ENCODE data around the gene DUSP1.
"Not testable (repeated sequence)": the region's sequence is repeated elsewhere in the genome, so short reads cannot be mapped to it uniquely, and the experiment has no call there.

The DUSP1 gene, protein sequence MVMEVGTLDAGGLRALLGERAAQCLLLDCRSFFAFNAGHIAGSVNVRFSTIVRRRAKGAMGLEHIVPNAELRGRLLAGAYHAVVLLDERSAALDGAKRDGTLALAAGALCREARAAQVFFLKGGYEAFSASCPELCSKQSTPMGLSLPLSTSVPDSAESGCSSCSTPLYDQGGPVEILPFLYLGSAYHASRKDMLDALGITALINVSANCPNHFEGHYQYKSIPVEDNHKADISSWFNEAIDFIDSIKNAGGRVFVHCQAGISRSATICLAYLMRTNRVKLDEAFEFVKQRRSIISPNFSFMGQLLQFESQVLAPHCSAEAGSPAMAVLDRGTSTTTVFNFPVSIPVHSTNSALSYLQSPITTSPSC

DNA sequence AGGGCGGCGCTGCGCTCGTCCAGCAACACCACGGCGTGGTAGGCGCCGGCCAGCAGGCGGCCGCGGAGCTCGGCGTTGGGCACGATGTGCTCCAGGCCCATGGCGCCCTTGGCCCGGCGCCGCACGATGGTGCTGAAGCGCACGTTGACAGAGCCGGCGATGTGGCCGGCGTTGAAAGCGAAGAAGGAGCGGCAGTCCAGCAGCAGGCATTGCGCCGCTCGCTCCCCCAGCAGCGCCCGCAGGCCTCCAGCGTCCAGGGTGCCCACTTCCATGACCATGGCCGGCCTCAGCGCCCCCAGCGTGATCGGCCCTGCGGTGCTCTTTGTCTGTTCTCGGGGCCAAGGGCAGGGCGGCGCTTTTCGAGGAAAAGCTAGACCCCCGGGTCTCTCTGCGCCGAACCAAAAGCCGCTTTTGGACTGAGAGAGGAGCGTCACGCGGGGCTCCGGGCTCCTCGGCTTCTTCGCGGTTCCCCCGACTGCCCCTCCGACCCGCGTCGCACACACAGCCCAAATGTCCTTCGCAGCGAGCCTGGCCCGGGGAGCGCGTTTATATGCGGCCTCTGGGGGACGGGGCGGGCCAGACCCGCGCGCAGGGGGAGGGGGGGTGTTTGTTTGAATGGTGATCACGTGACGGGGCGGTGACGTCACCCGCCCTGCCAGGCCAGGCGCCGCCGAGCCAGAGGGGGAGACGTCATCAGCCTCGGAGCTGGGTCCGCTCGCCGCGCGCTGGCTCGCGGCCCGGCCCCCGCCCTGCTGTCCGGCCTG lies at the start of gene DUSP1:
TSS of gene DUSP1 (minus strand) at position 521 of the 764 bp plus-strand sequence. CDS start at position 278, 243 bp downstream.
- peak; percentile 99 for DNase-seq (ENCODE audit: low read depth)

DNA sequence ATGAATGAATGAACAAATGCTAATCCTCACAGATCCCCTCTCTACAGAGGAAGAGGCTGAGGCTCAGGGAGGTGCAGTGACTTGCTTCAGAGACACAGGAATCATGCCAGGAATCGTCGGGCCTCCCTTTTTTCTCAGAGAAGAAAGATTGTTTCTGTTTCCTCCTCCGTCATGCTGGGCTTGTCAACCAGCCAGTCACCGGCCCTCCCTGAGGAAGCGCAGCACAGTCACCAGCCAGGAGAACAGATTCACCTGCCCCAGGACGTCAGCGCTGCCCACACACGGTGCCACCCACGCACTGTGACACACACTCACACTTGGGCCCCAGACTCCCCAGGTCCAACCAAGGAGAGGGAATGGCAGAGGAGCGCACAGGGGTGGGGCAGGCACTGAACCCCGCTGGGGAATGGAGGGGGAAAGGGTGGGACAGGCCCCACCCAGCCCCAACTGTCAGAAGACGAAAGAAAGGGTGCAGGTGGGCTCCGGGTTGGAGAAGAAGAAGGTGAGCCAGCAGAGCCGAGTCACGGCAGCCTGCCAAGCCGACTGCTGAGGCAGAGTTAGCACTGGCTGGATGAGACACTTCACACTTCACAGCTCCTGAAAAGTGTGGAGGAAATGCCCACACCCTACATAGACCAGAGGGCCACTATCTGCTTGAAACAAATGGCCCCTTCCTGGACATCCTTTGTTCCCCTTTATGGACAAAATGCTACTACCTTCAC lies 49.2 kb upstream of the DUSP1 start:
- no peak for DNase-seq (ENCODE audit: low read depth)

DNA sequence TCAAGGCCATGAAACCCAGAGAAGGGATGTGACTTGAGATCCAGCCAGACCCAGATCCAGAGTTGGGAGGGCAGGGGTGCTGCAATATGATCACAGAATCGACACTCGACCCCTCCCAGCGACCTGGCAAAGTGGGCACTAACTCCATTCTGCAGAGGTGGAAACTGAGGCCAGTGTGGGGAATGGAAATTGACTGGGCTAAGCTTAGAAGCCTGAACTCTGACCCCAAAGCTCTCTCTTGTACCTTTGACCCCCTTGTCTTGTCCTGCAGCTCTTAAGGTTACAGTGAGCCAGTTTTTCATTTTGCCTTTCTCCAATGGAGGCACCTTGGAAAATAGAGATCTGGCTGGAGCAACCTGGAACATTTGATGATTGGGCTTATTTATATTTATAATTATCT lies 48.6 kb upstream of the DUSP1 start:
- DNase-seq (ENCODE audit: low read depth): no peak

DNA sequence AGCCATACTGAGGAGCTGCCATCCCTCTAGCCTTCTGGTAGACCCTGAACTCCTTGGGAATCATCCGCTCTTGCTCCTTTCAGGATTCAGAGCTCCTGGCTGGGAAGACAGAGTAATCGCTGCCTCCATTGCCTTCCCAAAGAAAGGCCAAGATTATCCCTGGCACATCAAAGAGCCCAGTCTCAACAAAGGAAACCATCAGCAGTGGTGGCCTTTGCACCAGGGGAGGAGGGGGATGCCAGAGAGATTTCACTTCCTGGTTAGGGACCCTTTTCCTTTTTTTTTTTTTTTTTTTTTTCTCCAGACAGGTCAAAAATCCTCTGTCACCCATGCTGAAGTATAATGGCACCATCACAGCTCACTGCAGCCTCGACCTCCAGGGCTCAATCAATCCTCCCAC lies 47.1 kb upstream of the DUSP1 start:
- no peak for DNase-seq (ENCODE audit: low read depth)

DNA sequence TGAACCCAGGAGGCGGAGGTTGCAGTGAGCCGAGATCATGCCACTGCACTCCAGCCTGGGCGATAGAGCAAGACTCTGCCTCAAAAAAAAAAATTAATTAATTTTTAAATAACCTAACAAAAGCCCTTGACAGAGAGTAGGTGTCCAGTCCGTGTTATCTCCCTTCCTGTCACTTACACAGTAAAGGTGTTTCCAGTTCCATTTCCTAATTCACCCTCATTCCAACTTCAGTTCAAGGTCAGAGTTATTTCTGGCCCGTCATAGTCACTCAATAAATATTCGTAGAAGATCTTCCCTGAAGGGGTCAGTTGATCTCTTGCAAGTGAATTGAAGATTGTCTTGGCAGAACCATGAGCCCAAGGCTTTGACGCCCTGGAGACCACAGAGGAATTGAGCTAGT lies 46.7 kb upstream of the DUSP1 start:
- DNase-seq (ENCODE audit: low read depth): no peak

DNA sequence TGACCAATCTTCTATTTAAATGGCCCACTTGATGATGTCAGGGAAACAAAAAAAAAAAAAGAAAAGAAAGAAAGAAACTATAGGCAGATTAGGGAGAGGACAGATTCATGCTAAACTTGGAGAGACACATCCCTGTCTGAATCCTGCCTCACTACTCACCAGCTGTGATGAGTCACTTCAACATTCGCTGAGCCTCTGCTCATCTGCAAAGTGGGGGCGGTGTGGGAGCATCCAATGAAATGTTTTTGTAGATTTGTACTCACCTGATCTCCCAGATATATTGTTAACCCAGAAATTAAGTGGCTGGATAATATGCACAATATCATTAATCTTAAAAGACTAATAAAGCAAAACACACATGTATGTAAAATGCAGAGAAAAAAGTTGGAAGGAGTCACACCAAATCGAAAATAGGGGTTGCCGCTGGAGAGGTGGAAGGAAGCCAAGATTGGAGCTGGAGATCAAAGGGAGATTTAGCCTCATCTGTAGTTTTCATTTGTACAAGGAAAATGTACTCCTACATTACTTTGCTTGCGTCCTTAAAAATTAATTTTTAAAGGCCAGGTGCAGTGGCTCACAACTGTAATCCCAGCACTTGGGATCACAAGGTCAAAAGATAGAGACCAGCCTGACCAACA lies 46.0 kb upstream of the DUSP1 start:
- no peak for DNase-seq (ENCODE audit: low read depth)

DNA sequence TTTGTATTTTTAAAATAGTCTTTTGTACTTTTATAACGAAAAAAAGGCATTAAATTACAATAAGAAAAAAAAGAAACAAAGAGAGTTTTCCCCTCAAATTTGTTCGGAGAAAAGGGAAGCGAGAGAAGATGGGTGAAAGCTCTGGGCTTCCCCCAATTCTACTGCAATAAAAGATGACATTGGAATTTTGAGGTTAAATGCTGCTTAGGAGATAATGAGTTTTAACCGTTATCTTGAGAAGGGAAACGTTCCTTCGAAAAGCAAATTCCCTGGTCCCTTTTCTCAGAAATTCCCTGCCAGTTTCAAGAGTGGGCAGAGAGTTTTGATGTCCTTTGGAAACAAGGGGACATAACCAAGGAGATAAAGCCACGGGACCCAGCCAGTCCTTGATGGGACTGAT lies 44.6 kb upstream of the DUSP1 start:
- DNase-seq (ENCODE audit: low read depth): no peak

DNA sequence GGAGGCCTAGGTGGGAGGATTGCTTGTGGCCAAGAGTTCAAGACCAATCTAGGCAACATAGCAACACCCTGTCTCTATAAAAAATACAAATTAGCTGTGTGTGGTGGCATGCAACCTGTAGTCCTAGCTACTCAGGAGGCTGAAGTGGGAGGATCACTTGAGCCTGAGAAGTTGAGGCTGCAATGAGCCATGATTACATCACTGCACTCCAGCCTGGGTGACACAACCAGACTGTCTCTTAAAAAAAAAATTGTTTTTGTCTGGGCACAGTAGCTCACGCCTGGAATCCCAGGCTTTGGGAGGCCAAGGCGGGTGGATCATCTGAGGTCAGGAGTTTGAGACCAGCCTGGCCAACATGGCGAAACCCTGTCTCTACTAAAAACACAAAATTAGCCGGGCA lies 40.0 kb upstream of the DUSP1 start:
- not testable (repeated sequence) for DNase-seq (ENCODE audit: low read depth)

DNA sequence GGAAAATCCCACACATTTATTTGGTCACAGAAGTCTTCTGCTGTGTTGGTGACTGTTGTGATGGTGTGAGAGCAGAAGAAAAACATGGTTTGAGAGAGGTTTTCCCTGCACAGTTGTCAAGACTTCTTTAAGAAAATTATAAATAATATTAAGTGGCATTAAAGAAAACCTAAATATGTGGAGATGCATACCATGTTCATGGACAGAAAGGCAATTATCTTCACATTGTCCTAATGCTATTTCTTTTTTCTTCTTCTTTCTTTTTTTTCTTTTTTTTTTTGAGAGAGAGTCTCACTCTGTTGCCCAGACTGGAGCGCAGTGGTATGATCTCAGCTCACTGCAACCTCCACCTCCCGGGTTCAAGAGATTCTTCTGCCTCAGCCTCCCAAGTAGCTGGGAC lies 38.8 kb upstream of the DUSP1 start:
- DNase-seq (ENCODE audit: low read depth): no peak

DNA sequence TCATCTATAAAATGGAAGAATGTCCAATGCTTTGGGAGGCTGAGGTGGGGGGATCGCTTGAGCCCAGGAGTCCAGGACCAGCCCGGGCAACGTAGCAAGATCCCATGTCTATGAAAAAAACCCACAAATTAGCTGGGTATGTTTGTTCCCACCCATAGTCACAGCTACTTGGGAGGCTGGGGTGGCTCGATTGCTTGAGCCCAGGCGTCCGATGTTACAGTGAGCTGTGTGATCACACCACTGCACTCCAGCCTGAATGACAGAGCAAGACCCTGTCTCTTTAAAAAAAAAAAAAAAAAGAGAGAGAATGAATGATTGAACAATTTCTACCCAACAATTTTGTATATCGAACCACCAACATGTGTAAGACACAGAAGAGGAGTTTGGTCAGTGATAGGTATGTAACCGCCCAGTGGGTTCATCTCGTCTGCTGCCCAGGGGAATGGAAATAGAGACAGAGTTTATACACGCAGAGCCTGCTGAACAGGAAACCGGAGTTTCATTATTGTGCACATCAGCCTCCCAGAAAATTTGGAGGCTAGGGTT lies 36.8 kb upstream of the DUSP1 start:
- DNase-seq (ENCODE audit: low read depth): no peak

DNA sequence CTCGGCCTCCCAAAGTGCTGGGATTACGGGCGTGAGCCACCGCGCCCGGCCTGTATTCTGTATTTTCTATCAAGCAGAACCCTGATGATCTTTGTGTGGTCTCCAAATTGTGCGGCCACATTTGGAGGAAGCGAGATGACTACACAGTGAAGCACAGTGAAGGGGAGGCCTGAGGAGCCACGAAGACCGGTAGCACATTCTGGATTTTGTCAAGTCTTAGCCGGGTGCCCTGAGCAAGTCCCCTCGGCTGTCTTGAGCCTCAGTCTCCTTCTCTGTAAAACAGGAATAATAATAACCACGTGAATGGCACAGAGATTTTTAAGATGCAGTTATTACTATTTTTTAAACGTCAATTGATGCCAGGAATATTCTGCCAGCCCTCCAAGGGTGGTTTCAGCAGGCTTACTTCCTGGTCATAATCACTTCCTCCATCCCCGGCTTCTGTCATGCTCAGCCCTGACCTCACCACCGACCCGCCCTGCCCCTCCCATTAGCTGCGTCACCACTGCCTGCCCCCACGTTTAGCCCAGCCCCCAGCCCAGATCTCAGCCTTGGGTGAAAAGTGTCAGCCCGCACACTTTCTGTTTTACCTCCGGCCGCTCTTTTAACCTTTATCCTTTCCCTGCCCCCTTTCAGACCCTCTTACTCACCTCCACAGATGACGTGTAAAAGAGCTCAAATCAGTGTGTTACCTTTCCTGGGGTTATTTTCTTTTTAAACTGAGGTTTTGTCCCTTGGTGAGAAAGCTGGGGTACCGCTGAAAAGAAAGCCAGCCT lies 36.1 kb upstream of the DUSP1 start:
- DNase-seq (ENCODE audit: low read depth): peak; percentile 65

DNA sequence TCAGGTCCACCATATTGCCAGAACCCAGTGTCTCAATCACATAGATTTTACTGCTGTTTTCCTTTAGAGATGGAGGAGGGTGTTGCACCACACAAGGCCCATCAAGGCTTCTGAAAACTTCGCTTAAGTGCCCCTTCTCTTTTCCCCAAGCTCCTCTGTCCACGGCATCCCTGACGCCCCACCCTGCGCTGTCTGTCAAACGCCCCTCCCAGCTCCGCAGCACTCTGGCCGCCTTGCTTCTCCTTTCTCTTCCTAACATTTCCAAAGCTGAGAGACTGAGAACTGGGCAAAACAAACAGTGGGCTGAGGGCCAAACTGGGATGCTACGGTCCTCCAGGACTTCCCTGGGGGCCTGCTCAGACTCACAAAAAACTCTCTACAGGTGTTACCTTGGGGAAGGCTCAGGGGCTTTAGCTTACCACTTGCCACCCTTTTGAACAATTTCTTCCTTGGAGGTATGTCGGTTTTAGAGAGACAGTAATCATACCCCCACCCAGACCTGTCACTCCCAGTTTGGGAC lies 34.8 kb upstream of the DUSP1 start:
- no peak for DNase-seq (ENCODE audit: low read depth)

DNA sequence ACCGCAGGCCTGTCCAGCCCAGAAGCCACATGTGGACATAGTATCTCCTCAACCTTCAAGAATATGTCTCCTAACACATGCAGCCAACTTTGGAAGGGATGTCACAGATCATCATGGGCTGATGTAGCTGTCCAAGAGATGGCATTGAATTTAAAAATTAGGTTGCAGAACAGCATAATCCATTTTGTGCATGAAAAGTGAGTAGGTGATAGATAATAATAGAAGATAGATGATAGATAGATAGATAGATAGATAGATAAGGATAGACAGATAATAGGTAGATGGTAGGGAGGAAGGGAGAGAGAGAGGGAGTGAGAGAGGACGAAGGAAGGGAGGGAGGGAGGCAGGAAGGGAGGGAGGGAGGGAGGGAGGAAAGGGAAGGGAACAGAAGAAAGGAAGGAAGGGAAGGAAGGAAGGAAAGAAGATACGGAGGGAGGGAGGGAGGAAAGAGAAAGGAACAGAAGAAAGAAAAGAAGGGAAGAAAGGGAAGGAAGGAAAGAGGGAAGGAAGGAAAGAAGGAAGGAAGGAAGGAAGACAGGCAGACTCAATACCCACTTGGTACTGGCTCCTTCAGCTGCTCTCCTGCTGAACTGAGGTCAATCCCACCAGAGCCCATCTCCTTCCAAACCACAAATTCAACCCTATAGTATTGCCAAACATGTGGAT lies 34.2 kb upstream of the DUSP1 start:
- DNase-seq (ENCODE audit: low read depth): no peak

DNA sequence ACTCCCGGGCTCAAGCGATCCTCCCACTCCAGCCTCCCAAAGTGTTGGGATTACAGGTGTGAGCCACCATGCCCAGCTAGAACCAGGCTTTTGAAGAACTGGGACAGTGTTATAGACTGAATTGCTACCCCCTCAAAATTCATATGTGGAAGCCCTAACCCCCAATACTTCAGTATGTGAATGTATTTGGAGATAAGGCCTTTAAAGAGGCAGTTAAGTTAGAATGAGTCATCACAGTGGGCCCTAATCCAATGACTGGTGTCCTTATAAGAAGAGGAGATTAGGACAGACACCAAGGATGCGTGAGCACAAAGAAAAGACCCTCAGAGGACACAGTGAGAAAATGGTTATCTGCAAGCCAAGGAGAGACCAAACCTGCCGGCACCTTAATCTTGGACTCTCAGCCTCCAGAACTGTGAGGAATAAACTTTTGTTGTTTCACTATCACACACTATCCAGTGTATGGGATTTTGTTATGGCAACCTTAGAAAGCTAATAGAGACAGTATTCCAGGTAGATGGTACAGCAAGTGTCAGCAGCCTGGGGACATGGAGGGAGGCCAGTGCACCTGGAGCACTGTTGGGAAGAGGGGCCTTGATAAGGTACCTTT lies 31.7 kb upstream of the DUSP1 start:
- no peak for DNase-seq (ENCODE audit: low read depth)

DNA sequence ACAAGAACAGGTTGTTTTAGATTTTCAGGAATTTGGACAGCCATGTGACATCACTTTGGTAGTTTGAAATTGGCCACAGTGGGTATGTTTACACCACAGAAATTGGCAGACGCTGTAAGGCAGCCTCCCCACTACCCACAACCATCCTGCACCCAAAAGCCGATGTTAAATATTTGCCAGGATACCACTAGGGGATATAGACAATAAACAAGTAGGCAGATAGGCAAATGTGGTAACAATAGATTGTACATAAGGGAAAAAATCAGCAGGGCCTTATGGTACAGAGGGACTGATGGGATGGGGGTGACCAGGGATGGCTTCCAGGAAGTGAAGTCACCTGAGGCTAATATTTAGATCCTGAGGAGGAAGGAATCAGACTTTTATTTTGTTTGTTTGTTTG lies 31.1 kb upstream of the DUSP1 start:
- no peak for DNase-seq (ENCODE audit: low read depth)

DNA sequence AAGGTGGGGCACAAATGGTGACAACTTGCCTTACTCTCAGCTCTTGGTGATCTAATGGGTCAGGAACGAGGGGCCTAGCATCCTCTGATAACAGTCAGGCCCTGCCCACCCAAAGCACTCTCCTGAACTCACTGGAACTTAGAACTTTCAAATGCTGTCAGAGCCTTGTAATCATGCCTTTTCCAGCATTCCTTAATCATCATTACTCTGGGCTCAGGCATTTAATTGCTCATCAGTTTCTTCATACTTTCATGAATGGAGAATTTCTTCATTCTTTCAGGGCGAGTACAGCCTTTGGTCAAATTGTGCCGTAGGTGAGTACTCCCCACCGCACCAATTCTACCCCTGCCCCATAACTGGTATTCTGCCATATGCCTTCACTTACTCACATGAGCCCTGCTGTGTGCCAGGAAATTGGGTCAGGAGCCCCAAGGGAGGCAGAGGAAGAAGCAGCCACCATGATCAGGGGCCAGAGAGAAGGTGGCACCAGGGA lies 30.2 kb upstream of the DUSP1 start:
- no peak for DNase-seq (ENCODE audit: low read depth)

DNA sequence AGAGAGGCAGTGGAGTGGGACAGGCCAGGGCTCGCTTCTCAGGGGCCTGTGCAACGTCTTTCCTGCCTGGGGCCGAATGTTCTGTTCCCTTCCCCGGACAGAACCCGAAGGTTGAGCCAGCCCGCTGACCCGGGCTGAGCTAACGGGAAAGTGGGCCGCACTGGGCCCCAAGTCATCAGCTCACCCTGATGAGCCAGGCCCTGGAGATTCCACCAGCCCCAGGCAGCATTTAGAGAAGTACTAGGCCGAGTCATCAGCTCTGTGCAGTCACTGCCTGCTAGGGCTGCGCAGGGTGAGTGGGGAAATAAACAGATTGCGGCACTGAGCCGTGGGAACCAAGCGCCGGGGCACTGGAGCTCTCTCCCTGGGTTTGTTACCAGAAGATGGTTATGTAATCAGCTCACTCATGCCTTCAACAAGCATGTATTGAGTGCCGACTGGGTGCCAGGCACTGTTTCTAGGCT lies 29.1 kb upstream of the DUSP1 start:
- DNase-seq (ENCODE audit: low read depth): no peak

DNA sequence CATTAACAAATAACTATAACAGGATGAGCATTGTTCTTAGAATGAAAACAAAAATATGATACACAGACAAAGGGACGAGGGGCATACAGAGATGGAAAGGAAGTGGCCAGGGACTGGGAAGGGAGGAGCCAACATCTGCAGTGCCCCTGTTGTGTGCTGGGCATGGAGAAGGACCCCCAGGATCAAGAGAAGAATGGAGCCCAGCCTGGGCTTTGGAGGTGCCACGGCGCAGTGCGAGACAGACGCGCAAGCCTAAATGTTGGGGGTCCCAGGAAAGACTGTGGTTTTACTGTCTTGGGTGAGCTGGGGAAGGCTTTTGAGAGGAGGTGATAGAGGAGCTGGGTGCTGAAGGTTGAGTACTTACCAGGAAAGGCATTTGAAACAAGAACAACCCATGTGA lies 28.4 kb upstream of the DUSP1 start:
- no peak for DNase-seq (ENCODE audit: low read depth)

DNA sequence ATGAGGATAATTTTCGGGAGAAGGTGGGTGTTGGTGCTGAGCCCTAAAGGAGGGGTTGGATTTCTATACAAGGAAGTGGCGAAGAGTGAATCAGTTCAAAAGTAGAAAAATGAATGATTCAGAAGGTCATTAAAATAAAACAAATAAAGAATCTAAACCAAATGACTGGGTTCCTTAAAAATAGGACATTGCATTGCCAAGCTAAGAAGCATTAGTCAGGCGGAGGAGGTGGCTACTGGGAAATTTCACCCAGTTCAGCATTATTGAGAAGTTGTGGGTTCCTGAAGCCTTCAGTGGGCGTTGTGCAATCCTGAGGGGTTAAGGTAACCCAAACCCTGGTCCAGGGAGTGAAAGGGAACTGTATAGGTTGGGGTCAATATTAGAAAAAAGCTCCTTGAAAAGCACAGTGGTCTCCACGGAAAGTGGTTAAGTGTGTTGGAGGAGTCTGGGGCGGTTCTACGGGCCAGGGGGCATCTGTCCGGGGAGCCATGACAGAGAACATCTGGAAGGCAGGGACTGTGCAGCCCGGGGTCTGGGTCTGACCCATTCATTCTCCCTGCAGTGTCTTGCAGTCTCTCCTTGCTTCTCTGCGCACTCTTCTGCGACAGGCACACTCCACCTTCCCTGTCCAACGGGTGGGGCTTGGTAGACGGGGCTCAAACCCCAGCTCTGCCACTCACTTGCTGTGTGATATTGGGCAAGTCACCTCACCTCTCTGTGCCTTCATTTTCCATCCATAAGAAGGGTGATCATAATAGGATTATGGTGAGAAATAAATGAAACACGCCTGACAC lies 27.6 kb upstream of the DUSP1 start:
- no peak for DNase-seq (ENCODE audit: low read depth)

All from activated T-cell treated with anti-CD3 and anti-CD28 coated beads for 1 hour (primary cell).